ENCODE measurements around the gene ASPG. TPM values are rescaled to one million over a fixed set of nuclear protein-coding genes. Genes with fewer than 3 reads are reported as not detected.

The ASPG gene
- polyA plus RNA-seq, 3 donors, result 0.01 TPM; not detected in 2

DNA sequence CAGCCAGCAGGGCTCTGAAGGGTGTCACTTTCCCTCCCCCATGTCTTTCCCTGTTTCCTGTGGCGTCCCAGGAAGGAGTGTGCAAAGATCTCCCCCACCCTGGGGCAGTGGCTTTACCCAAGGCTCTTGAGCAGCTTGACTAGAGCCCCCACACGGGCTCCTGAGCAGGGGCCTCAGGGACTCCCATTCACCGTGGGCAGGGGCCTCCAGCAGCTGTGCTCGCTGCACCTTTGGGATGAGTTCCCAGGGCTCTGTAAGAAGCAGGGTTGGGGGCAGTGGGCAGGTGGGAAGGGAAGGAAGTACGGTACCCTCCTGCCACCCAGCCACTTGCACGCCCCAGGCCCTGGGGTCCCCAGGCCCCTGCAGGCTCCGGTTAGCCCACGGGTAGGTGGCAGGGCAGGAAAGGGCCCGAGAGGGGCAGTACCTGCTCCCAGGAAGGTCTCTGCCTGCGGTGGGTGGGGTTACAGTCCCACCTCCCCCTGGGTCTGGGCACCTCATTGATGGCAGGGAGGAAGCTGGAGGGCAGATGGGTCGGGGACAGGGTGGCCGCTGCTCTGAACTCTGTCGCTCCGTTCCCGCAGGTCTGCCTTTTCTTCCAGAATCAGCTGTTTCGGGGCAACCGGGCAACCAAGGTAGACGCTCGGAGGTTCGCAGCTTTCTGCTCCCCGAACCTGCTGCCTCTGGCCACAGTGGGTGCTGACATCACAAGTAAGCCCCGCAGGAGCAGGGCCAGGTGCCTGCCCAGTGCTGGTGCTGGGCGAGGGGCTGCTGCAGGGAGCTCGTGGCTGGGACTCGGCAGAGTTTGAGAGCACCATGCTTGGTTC lies 13.0 kb downstream of the ASPG start:
- Mint-ChIP-seq H3K27me3 (ENCODE audit: low read depth in 3 of 3) (peaks cover 0 to 6% (median 0%) of the 10 kb centered on the region in 3 donors), H3K9me3 (no peaks in the 10 kb centered on the region), H3K4me1 (peaks cover 3% of the 10 kb centered on the region), H3K36me3 (no peaks in the 10 kb centered on the region), H3K27ac (no peak overlapping the region), H3K4me3 (no peak overlapping the region)
- intact Hi-C loops (cut with micrococcal nuclease), result no loop called here
- TF ChIP-seq, protein P1, sequence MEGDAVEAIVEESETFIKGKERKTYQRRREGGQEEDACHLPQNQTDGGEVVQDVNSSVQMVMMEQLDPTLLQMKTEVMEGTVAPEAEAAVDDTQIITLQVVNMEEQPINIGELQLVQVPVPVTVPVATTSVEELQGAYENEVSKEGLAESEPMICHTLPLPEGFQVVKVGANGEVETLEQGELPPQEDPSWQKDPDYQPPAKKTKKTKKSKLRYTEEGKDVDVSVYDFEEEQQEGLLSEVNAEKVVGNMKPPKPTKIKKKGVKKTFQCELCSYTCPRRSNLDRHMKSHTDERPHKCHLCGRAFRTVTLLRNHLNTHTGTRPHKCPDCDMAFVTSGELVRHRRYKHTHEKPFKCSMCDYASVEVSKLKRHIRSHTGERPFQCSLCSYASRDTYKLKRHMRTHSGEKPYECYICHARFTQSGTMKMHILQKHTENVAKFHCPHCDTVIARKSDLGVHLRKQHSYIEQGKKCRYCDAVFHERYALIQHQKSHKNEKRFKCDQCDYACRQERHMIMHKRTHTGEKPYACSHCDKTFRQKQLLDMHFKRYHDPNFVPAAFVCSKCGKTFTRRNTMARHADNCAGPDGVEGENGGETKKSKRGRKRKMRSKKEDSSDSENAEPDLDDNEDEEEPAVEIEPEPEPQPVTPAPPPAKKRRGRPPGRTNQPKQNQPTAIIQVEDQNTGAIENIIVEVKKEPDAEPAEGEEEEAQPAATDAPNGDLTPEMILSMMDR (IDR thresholded peaks at IDR 0.05), result no peak
- Histone ChIP-seq H3K27me3 (ENCODE audit: control insufficient read depth in 2 of 2, insufficient read depth in 2 of 2, low read length in 2 of 2) (no peaks in the 10 kb centered on the region), H3K4me2 (replicated peaks; ENCODE audit: extremely low read depth, low read length, poor library complexity, severe bottlenecking) (no peak overlapping the region), H3K79me2 (ENCODE audit: insufficient read depth, low read length) (no peaks in the 10 kb centered on the region), H3K36me3 (replicated peaks in 1 of 2; ENCODE audit: control insufficient read depth in 1 of 2, insufficient read depth in 2 of 2, low read length in 2 of 2) (no peaks in the 10 kb centered on the region), H4K20me1 (ENCODE audit: insufficient read depth, low read length) (no peaks in the 10 kb centered on the region), H3K9me3 (replicated peaks in 1 of 2; ENCODE audit: control insufficient read depth in 1 of 2, insufficient read depth in 1 of 2, low read length in 2 of 2) (no peaks in the 10 kb centered on the region), H3K4me3 (replicated peaks in 1 of 3; ENCODE audit: low read depth in 2 of 3, low read length in 3 of 3) (no peak overlapping the region), H3K9ac (ENCODE audit: insufficient read depth, low read length, poor library complexity, severe bottlenecking) (no peak overlapping the region), H3K27ac (ENCODE audit: low read depth in 1 of 2, low read length in 2 of 2) (no peak overlapping the region), H3K4me1 (ENCODE audit: control insufficient read depth in 1 of 2, insufficient read depth in 2 of 2, low read length in 2 of 2) (no peaks in the 10 kb centered on the region), H2AFZ (ENCODE audit: insufficient read depth, low read depth, low read length, poor library complexity, severe bottlenecking) (no peak overlapping the region)
- WGBS (ENCODE audit: insufficient coverage), result 87% methylated on average over 23 of the region's 25 CpGs
- DNase-seq, result no peak

DNA sequence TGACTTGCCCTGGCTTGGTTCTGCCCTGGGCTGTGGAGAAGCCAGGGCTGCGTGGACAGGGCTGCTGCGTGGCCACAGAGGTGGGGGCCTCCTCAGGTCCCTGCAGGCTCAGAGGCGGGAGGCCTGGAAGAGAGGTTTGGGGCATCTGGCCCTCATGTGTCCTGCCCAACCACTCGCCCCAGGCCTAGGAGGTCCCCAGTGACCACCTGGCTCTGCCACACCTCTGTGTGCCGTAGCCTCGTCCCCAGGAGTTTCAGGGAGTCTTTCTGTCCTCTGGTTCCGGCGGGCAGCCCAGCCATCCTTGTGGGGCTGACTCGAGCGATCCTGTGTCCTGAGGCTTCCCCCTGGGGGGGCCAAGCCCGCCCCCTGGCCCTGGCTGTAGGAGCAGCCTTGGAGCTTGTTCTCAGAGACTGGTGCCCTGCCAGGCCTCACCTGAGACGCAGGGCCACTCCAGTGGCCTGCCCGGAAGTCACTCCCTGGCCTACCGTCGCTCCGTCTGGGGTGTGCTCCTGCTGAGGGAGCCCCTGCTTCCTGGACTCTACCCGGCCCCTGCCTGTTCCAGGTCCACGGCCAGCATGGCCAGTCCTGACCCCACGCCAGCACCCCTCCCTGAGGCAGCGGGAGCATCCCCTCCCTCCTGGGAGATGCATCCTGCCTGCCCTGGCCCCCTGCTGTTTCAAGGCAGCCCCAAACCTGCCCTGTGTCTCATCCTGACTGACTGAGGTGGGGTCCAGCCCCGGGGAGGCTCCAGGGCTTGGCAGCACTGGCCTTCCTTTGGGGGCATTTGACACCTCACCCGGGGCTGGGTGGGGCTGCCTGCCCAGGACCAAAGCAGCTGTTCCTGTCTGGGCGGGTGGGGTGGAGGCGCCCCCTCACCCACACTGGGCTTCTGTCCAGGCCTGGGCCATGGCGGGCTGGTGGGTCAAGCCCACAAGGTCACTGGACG lies 13.9 kb downstream of the ASPG start:
- Histone ChIP-seq H3K9me3 (replicated peaks in 1 of 2; ENCODE audit: control insufficient read depth in 1 of 2, insufficient read depth in 1 of 2, low read length in 2 of 2) (no peaks in the 10 kb centered on the region), H3K4me2 (replicated peaks; ENCODE audit: extremely low read depth, low read length, poor library complexity, severe bottlenecking) (no peak overlapping the region), H2AFZ (ENCODE audit: insufficient read depth, low read depth, low read length, poor library complexity, severe bottlenecking) (no peak overlapping the region), H3K79me2 (ENCODE audit: insufficient read depth, low read length) (no peaks in the 10 kb centered on the region), H3K36me3 (replicated peaks in 1 of 2; ENCODE audit: control insufficient read depth in 1 of 2, insufficient read depth in 2 of 2, low read length in 2 of 2) (no peaks in the 10 kb centered on the region), H3K9ac (ENCODE audit: insufficient read depth, low read length, poor library complexity, severe bottlenecking) (no peak overlapping the region), H3K27me3 (ENCODE audit: control insufficient read depth in 2 of 2, insufficient read depth in 2 of 2, low read length in 2 of 2) (no peaks in the 10 kb centered on the region), H3K27ac (ENCODE audit: low read depth in 1 of 2, low read length in 2 of 2) (no peak overlapping the region), H3K4me1 (ENCODE audit: control insufficient read depth in 1 of 2, insufficient read depth in 2 of 2, low read length in 2 of 2) (no peaks in the 10 kb centered on the region), H3K4me3 (replicated peaks in 1 of 3; ENCODE audit: low read depth in 2 of 3, low read length in 3 of 3) (no peak overlapping the region), H4K20me1 (ENCODE audit: insufficient read depth, low read length) (no peaks in the 10 kb centered on the region)
- TF ChIP-seq, protein P1 (IDR thresholded peaks at IDR 0.05), result no peak
- Mint-ChIP-seq H3K27me3 (ENCODE audit: low read depth in 3 of 3) (peaks cover 0 to 5% (median 0%) of the 10 kb centered on the region in 3 donors), H3K4me3 (no peak overlapping the region), H3K36me3 (no peaks in the 10 kb centered on the region), H3K4me1 (peaks cover 2% of the 10 kb centered on the region), H3K9me3 (no peaks in the 10 kb centered on the region), H3K27ac (no peak overlapping the region)
- DNase-seq, result no peak
- intact Hi-C loops (cut with micrococcal nuclease), result no loop called here
- 89% methylated on average over 21 of the region's 26 CpGs for WGBS (ENCODE audit: insufficient coverage)

All from CD14-positive monocyte (primary cell).